Stimulated activated CD4-positive, alpha-beta T cell treated with anti-CD3 and anti-CD28 coated beads, Interleukin-4, amount 100 ng/mL, for 1 hour (primary cell): Measurements from ENCODE around the gene ARRB2.
A peak's percentile ranks its signal among the peaks of the same experiment; 100 is the strongest.
"Not testable (repeated sequence)": the region's sequence is repeated elsewhere in the genome, so short reads cannot be mapped to it uniquely, and the experiment has no call there.

ENCODE experiments used
- DNase-seq: peaks from one replicate; pipeline ENCODE4 v3.0.0-alpha.2; 2020

The ARRB2 gene

DNA sequence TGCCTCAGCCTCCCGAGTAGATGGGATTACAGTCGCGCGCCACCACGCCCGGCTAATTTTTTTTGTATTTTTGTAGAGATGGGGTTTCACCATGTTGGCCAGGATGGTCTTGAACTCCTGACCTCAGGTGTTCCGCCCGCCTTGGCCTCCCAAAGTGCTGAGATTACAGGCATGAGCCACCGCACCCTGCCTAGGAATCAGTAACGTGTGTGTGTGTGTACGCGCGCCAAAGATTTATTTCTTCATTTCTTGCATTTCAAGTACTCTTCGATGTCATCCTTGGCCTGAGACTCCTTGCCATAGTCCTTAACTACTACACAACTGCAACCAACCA is 5.9 kb upstream of the ARRB2 start:
- not testable (repeated sequence) for DNase-seq

DNA sequence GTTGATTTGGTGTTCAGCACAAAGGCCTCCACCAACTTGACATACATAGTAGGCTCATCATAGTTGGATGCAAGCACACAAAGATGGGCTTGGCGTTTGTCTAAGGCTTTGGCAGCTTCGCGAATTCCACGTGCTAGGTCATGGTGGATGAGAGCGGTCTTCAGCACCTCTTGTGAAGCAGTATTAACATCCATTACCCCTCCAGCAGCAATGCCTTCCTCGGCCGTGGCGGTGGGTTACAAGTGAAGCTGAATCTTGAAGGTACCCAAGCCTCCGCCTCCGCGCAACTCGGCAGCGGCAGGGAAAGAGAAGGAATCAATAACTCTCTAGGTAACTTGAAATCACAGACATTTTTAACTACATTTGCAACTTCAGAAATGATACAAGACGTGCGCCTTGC is 5.4 kb upstream of the ARRB2 start:
- no peak for DNase-seq

DNA sequence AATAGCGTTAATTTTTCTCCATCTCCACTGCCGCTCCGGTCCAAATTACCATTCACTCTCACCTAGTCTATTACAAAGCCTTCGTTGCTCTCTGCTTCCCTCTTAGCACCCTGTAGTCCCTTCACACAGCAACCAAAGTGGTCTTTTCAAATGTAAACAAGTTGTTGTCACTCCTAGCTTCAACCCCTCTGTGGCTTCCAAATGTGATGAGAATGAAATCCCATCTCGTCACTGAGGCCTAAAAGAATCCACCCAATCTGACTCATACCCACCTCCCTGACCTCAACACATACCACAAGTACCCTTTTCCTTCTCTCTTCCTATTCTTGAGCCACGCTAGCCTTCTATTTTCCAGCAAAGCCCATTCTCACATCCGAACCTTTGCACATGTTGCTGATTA is 4.3 kb upstream of the ARRB2 start:
- DNase-seq: no peak

- peak; percentile 42 for DNase-seq
Observed at GRCh38 chr17:4708436-4708835, 2.0 kb upstream of the ARRB2 start.

DNA sequence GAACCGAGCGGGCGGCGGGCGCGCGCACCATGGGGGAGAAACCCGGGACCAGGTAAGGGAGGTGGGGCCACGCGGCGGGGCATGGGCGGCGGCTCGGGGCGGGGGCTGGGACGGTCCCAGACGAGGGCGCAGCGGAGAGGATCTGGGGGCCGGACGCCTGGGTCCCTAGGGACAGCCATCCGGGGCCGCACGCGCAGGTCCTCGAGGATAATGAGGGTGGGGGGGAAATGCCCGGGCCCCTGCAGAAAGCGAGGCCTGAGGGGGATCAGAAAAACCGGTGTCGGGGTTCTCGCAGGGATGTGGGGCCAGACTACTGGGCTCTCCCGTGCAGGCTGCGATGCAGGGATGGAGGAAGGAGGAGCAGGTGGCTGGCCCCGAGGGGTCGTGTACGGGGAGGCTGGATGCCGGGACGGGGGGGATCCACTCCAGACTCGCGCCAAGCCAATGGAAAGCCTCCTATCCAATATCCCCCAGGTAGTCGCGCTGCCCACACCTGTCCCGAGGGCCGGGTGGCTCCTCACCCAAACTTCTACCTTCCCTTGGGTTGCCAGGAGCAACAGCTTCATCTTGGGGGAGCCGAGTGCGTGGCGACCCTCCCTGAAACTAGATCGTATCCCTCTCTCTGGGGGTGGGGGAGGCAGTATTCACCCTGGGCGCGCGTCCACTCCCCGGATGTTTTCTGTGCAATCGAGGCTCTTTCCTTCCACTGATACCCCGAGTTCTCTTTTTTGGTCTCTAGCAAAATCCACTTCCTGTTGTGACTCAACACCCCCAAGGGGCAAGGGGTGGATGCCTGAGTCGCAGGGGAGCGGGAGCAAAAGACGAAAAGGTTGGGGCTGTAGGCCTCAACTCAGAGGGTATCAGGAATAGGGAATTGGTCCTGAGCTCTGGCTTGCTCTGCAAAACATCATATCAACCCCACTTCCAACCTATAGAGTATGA is 532 bp downstream of the ARRB2 start:
- peak; percentile 23 for DNase-seq

- no peak for DNase-seq
Observed at GRCh38 chr17:4711661-4712181, 1.3 kb downstream of the ARRB2 start.

DNA sequence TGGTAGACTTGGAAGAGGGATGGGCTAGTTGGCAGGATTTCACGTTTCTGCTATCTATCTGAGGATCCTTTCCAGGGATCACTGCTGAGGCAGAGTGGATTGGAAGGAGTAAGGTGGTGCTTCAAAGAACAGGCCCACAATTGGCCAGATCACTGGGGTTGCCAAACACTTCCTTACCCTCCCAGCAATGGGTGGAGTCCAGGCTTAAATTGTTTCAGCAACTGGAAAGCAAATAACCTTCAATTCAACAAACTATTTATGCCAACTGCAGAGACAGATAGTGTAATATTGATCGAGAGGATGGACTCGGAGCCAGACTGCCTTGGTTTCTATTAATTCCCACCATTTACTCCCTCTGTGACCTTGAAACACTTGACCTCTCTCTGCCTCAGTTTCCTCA is 2.1 kb downstream of the ARRB2 start:
- DNase-seq: no peak

- not testable (repeated sequence) for DNase-seq
Observed at GRCh38 chr17:4714340-4715062, 4.1 kb downstream of the ARRB2 start.

- peak; percentile 25 for DNase-seq
Observed at GRCh38 chr17:4715063-4715744, 4.8 kb downstream of the ARRB2 start.

- no peak for DNase-seq
Observed at GRCh38 chr17:4716081-4716480, 5.6 kb downstream of the ARRB2 start.

- no peak for DNase-seq
Observed at GRCh38 chr17:4717791-4718190, 7.4 kb downstream of the ARRB2 start.

DNA sequence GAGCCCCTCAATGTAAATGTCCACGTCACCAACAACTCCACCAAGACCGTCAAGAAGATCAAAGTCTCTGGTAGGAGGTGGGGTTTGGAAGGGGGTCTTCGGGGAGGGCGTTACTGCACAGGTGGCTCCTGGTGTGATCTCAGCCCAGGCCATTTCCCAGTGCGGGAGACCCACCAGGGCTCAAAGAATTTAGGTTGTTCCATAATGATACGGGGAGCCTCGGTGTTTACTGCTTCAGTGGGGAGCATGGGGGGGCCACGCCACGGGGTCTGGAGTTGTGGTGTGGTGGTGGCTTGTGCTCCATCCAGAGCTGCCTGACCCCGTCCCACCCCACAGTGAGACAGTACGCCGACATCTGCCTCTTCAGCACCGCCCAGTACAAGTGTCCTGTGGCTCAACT is 7.8 kb downstream of the ARRB2 start:
- no peak for DNase-seq

DNA sequence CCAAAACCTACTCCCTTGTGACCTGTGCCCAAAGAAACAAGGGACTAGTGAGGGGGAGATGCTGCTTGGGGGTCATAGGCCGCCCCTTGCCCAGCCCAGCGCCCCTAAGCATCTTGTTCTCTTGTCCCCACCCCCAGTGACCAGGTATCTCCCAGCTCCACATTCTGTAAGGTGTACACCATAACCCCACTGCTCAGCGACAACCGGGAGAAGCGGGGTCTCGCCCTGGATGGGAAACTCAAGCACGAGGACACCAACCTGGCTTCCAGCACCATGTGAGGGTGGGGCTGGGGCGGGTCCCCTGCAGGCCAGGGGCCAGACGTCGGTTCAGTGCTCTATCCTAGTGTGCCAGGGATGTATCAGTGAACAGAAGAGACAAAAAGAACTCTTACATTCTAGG is 8.7 kb downstream of the ARRB2 start:
- no peak for DNase-seq

DNA sequence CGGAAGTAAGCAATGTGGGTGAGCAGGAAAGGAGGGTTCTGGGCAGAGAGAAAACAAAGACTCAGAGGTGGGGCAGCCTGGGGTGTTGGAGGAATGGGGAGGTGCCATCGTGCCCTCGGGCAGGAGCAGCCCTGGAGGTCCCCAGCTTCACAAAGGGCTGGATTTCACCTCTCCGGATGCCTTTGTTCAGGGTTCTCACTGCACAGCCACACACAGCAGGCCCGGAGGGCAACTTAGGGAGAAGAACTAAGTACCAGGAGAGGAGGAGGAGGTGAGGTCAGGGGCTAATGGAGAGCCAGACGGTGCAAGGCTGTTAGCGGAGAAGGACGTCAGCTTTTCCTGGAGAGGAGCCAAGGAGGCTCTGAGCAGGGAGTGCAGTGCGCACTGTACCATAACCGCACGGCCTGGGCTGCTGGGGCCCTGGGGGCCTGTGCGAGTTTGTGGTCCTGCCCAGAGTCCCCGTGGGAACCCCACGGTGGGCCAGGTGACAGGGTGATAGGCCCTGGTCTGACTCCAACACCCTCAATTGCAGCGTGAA is 9.3 kb downstream of the ARRB2 start:
- no peak for DNase-seq

DNA sequence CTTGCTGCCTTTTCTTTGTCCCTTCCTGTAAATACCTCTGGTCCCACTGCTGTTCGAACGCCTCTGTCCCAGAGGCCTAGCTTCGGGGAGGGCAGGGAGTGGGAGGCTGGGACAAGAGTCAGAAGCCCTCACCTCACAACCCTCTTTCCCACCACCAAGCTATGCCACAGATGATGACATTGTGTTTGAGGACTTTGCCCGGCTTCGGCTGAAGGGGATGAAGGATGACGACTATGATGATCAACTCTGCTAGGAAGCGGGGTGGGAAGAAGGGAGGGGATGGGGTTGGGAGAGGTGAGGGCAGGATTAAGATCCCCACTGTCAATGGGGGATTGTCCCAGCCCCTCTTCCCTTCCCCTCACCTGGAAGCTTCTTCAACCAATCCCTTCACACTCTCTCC is 10.4 kb downstream of the ARRB2 start:
- DNase-seq: no peak

- no peak for DNase-seq
Observed at GRCh38 chr17:4721203-4722135, 11.0 kb downstream of the ARRB2 start.

- no peak for DNase-seq
Observed at GRCh38 chr17:4722678-4723240, 12.3 kb downstream of the ARRB2 start.

DNA sequence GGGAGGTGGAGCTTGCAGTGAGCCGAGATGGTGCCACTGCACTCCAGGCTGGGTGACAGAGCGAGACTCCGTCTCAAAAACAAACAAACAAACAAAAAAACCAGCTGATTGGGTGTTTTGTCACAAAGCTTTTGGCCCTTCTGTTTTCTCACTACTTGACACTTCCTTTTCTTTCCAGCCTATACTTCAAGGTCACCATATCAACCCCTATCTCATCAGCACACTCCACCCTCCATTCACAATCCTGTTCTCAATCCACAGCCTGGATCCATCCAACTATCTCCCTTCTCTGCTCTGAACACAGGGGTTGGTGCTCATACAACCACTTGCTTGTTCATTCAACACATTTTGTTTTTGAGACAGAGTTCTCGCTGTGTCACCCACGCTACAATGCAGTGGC is 14.2 kb downstream of the ARRB2 start:
- no peak for DNase-seq

DNA sequence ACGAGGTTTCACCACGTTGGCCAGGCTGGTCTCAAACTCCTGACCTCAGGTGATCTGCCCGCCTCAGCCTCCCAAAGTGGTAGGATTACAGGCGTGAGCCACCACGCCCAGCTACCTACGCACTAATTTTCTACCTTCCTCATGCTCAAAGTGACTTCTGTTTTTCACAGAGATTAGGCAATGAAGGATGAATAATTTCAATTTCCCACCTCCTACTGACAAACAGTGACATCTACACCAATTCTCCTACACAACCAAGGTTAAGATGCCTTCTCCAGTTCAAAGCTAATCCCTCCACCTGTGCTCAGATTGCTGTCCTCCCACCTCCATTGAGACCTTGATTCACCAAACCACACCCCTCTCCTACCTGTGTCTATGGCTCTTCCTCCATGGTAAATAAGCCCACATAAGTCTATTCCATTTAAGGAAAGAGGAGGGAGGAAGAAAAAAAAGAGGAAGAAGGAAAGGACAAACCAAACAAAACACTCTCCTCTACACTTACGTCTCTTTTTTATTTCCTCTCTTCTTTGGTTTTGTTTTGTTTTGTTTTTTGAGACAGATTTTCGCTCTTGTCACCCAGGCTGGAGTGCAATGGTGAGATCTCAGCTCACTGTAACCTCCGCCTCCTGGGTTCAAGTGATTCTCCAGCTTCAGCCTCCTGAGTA is 15.3 kb downstream of the ARRB2 start:
- no peak for DNase-seq

DNA sequence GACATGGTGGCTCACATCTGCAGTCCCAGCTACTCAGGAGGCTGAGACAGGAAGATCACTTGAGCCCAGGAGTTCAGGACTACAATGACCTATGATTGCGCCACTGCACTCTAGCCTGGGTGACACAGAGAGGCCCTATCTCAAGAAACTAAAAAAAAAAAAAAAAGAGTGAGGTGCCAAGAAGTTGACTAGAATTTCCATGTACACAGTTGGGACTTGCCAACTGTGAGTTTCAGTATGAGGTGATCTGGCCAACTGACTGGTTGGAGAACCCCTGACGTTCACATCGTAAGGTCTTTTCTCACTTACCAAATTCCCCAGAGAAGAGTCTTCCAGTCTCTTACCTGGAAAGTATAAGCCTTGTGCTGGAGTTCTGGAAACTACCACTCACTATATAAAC is 17.7 kb downstream of the ARRB2 start:
- no peak for DNase-seq

GRCh38 chr17:4733073-4733531 is 22.7 kb downstream of the ARRB2 start:
- DNase-seq: no peak
